Measurements from ENCODE around the gene LMF1.

DNA sequence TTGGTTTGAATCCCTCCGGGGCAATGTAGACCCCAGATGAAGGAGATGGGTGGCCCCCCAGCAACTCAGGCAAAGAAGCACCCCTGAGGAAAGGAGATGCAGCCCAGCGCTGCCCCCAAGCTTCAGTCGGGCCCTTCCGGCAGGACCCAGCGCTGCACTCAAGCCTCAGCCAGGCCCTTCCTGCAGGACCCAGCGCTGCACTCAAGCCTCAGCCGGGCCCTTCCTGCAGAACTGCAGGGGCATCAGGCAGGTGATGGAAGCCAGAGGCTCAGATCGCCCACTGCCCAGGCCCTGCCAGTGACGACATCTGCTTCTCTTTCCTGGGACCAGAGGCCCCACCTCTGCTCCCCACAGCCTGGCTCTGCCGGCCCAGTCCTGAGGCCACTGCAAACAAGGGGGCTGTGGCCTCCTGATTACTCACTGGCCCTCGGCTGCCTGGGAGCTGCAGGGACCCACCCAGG is 18.6 kb upstream of the LMF1 start:
- TF ChIP-seq, protein P1, sequence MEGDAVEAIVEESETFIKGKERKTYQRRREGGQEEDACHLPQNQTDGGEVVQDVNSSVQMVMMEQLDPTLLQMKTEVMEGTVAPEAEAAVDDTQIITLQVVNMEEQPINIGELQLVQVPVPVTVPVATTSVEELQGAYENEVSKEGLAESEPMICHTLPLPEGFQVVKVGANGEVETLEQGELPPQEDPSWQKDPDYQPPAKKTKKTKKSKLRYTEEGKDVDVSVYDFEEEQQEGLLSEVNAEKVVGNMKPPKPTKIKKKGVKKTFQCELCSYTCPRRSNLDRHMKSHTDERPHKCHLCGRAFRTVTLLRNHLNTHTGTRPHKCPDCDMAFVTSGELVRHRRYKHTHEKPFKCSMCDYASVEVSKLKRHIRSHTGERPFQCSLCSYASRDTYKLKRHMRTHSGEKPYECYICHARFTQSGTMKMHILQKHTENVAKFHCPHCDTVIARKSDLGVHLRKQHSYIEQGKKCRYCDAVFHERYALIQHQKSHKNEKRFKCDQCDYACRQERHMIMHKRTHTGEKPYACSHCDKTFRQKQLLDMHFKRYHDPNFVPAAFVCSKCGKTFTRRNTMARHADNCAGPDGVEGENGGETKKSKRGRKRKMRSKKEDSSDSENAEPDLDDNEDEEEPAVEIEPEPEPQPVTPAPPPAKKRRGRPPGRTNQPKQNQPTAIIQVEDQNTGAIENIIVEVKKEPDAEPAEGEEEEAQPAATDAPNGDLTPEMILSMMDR (IDR thresholded peaks at IDR 0.05), result no peak
- no peak for TF ChIP-seq POLR2A (IDR thresholded peaks at IDR 0.05)
